Neural cell (in vitro differentiated cells): ENCODE measurements around the gene PTPRN2.

Experiments
- EP300 ChIP-seq: fragments of 450-650 bp; conservative IDR thresholded peaks from 2 replicates; pipeline ENCODE4 v1.6.1; 2014; ENCODE audit warnings: antibody characterized with exemption, mild to moderate bottlenecking, moderate library complexity; ENCODE audit not compliant: poor library complexity, severe bottlenecking
- EZH2 ChIP-seq: fragments of 200-600, 300-800 bp; shearing (Covaris generic), sonication (generic); IDR thresholded peaks from 2 replicates; pipeline ENCODE4 v1.6.1; 2014; ENCODE audit warnings: antibody characterized with exemption, low read length, borderline replicate concordance, mild to moderate bottlenecking; ENCODE audit not compliant: insufficient read depth, poor library complexity, severe bottlenecking
- MXI1 ChIP-seq: fragments of 450-650 bp; conservative IDR thresholded peaks from 2 replicates; pipeline ENCODE4 v1.6.1; 2014; ENCODE audit warnings: antibody characterized with exemption, mild to moderate bottlenecking; ENCODE audit not compliant: poor library complexity, severe bottlenecking
- POLR2AphosphoS5 ChIP-seq: IDR thresholded peaks from 2 replicates; pipeline ENCODE4 v1.6.1; 2012
- RAD21 ChIP-seq: fragments of 450-650 bp; conservative IDR thresholded peaks from 2 replicates; pipeline ENCODE4 v1.6.1; 2014; ENCODE audit warnings: antibody characterized with exemption, mild to moderate bottlenecking, moderate library complexity
- SMC3 ChIP-seq: fragments of 450-650 bp; conservative IDR thresholded peaks from 2 replicates; pipeline ENCODE4 v1.6.1; 2014; ENCODE audit warnings: antibody characterized with exemption, mild to moderate bottlenecking, moderate library complexity; ENCODE audit not compliant: poor library complexity
- TAF1 ChIP-seq: IDR thresholded peaks from 2 replicates; pipeline ENCODE4 v1.6.1; 2012; ENCODE audit warnings: low read depth
- TF ChIP-seq, protein P1 (sequence below): fragments of 450-650 bp; IDR thresholded peaks from 2 replicates; pipeline ENCODE4 v1.5.1; 2014; ENCODE audit warnings: antibody characterized with exemption, mild to moderate bottlenecking, moderate library complexity; ENCODE audit not compliant: poor library complexity, severe bottlenecking
- TF ChIP-seq, protein P2 (sequence below): IDR thresholded peaks from 2 replicates; pipeline ENCODE4 v1.6.1; 2012; ENCODE audit warnings: borderline replicate concordance

DNA sequence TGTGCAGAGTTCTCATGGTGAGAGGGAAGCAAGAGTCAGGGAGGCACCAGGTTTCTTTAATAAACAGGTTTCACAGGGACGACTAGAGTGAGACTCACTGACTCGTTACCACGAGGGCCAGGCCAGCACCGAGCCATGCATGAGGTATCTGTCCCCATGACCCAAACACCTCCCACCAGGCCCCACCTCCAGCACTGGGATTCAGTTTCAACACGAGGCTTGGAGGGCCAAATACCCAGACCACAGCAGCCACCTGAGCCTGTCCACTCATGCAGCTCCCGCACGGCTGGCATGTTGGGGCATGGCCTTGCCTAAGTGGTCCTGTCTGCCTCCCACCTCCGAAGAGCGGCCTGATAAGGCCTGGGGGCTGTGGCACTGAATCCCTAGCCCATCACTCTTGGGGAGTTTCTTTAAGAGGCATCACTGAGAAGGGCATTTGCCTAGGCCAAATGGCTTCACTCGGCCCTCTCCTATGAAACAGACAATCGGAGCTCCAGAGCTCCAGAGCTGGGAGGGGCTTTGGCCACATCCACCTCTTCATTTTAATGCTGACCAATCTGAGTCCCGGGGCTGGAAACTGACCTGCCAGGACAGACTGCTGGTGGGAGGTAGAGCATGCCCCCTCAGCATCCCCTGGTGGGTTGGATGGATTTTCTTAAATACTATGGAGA, 1093.0 kb downstream of the PTPRN2 start:
- TF ChIP-seq, protein P1, sequence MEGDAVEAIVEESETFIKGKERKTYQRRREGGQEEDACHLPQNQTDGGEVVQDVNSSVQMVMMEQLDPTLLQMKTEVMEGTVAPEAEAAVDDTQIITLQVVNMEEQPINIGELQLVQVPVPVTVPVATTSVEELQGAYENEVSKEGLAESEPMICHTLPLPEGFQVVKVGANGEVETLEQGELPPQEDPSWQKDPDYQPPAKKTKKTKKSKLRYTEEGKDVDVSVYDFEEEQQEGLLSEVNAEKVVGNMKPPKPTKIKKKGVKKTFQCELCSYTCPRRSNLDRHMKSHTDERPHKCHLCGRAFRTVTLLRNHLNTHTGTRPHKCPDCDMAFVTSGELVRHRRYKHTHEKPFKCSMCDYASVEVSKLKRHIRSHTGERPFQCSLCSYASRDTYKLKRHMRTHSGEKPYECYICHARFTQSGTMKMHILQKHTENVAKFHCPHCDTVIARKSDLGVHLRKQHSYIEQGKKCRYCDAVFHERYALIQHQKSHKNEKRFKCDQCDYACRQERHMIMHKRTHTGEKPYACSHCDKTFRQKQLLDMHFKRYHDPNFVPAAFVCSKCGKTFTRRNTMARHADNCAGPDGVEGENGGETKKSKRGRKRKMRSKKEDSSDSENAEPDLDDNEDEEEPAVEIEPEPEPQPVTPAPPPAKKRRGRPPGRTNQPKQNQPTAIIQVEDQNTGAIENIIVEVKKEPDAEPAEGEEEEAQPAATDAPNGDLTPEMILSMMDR = no peak
- TF ChIP-seq MXI1 (no peak), EZH2 (no peak), SMC3 (no peak), EP300 (no peak), POLR2AphosphoS5 (no peak), TAF1 (no peak), RAD21 (no peak)
- TF ChIP-seq, protein P2, sequence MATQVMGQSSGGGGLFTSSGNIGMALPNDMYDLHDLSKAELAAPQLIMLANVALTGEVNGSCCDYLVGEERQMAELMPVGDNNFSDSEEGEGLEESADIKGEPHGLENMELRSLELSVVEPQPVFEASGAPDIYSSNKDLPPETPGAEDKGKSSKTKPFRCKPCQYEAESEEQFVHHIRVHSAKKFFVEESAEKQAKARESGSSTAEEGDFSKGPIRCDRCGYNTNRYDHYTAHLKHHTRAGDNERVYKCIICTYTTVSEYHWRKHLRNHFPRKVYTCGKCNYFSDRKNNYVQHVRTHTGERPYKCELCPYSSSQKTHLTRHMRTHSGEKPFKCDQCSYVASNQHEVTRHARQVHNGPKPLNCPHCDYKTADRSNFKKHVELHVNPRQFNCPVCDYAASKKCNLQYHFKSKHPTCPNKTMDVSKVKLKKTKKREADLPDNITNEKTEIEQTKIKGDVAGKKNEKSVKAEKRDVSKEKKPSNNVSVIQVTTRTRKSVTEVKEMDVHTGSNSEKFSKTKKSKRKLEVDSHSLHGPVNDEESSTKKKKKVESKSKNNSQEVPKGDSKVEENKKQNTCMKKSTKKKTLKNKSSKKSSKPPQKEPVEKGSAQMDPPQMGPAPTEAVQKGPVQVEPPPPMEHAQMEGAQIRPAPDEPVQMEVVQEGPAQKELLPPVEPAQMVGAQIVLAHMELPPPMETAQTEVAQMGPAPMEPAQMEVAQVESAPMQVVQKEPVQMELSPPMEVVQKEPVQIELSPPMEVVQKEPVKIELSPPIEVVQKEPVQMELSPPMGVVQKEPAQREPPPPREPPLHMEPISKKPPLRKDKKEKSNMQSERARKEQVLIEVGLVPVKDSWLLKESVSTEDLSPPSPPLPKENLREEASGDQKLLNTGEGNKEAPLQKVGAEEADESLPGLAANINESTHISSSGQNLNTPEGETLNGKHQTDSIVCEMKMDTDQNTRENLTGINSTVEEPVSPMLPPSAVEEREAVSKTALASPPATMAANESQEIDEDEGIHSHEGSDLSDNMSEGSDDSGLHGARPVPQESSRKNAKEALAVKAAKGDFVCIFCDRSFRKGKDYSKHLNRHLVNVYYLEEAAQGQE = no peak
